HG02840 (cell line): ENCODE measurements around the gene MBLAC1.

Source experiments
- ATAC-seq: cut with Tn5 transposase; IDR thresholded peaks from one replicate; pipeline ENCODE4 v1.9.1; 2021; ENCODE audit warnings: mild to moderate bottlenecking, moderate library complexity, moderate number of reproducible peaks; ENCODE audit not compliant: unreplicated experiment, low FRiP score

The MBLAC1 gene, protein sequence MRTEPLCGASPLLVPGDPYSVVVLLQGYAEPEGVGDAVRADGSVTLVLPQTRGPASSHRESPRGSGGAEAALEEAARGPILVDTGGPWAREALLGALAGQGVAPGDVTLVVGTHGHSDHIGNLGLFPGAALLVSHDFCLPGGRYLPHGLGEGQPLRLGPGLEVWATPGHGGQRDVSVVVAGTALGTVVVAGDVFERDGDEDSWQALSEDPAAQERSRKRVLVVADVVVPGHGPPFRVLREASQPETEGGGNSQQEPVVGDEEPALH

DNA sequence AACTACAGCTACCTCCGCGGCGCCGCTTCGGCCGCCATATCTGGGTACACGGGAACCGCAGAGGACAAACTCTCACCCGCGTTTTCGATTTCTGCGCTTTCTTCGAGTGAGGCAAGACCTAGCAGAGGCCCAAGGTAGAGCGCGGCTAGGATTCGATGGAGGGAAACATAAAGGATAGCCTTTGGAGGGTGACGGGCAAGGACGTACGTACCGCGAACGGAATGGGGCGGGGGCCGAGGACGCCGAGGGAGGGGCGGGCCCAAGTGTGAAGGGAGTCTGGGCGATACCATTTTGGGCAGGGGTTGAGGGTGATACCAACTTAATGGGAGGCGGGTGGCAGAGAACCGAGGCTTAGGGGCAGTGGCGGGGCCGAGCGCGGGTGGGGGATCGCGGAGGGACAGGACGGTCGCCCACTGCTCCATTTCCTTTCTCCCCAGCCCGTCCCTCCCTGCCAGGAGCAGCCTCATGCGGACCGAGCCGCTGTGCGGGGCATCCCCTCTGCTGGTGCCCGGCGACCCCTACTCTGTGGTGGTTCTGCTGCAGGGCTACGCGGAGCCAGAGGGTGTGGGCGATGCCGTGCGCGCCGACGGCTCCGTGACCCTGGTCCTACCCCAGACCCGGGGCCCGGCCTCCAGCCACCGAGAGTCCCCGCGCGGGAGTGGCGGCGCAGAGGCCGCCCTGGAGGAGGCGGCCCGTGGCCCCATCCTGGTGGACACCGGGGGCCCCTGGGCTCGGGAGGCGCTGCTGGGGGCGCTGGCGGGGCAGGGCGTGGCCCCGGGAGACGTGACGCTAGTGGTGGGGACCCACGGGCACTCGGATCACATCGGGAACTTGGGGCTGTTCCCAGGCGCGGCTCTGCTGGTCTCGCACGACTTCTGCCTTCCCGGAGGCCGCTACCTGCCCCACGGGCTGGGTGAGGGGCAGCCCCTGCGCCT is at the start of gene MBLAC1:
Gene MBLAC1, plus strand, starts transcription at position 37 of the 935 bp plus-strand sequence. Its CDS starts 429 bp downstream, at position 466.
- peak; percentile 66 for ATAC-seq

- ATAC-seq, result no peak
Measured at GRCh38 chr7:100077205-100077604, 49.6 kb upstream of the MBLAC1 start.

- ATAC-seq, result no peak
Measured at GRCh38 chr7:100079024-100079560, 47.7 kb upstream of the MBLAC1 start.

GRCh38 chr7:100080907-100081534 is 45.7 kb upstream of the MBLAC1 start:
- ATAC-seq, result no peak

DNA sequence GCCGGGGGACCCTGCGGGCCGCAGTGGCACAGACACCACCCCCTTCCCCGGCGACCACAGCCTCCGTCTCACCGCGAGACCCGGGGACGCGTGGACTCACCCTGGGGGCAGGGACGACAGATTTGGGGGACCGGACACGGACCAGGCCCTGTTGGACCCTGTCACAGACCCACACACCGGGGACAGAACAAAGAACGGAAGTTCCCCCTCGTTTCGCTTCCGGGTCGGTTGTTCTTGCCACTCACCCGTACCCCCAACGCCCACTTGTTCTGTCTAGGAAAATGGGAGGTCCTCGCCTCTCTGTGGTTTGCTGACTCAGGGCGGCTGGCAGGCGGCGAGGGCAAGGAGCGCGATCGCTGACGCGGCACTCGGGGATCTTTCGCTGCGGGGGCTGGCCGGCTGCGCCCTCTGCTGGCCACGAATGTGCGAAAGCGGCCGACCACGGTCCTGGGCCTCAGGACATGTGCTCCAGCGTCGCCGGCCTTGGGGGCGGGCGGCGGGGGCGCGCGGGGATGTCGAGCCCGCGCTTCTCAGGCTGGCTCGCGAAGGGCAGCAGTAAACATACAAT is 45.1 kb upstream of the MBLAC1 start, which contains the start of gene ZNF3:
Gene ZNF3, minus strand, starts transcription at position 189 of the 568 bp plus-strand sequence. CDS start 4,366 bp downstream, outside the sequence.
- ATAC-seq, result peak; percentile 83

- ATAC-seq, result no peak
Measured at GRCh38 chr7:100082978-100083377, 43.8 kb upstream of the MBLAC1 start.

DNA sequence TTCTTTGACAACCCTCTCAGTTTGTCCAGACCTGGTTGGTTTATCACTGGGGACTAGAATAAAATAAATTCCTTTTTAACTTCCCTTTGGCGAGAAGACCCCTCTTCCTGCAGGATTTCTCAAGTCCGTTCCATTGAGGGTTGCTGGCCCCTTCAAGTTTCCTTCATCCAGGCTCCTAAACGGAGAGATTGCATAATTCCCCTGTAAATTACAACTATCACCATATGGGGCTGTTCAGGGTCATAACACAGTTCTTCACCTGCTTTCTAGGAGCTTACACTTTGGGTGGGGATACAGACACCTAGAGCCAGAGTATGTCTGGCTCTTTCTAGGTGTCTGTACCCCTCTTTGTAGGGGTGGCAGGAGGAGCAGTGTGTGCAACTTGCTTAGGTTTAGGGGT is 41.3 kb upstream of the MBLAC1 start:
- ATAC-seq, result no peak

DNA sequence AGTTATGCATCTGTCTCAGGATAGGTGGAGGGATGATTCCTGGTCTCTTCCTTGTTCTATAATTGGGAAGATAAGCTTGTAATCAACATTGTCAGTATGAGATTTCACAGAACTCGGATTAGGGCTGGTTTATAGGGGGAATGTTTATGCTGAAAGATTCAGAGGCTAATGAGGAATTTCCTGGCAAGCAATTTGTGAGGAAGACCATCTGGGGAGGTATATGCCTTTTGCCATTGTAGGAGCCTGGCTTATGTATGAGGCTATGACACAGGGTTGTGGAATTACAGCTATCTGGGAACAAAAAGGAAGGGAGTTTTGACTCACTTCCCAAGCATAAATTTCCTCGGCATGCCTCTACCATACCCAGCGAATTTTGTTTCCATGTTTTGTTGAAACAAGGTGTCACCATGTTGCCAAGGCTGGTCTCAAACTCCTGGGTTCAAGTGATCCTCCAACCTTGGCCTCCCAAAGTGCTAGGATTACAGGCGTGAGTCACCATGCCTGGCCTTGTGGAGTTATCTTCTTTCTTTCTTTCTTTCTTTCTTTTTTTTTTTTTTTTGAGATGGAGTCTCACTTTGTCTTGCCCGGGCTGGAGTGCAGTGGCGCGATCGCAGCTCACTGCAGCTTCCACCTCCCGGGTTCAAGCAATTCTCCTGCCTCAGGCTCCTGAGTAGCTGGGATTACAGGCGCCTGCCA is 39.6 kb upstream of the MBLAC1 start:
- no peak for ATAC-seq

- ATAC-seq, result no peak
Measured at GRCh38 chr7:100088095-100088620, 38.6 kb upstream of the MBLAC1 start.

DNA sequence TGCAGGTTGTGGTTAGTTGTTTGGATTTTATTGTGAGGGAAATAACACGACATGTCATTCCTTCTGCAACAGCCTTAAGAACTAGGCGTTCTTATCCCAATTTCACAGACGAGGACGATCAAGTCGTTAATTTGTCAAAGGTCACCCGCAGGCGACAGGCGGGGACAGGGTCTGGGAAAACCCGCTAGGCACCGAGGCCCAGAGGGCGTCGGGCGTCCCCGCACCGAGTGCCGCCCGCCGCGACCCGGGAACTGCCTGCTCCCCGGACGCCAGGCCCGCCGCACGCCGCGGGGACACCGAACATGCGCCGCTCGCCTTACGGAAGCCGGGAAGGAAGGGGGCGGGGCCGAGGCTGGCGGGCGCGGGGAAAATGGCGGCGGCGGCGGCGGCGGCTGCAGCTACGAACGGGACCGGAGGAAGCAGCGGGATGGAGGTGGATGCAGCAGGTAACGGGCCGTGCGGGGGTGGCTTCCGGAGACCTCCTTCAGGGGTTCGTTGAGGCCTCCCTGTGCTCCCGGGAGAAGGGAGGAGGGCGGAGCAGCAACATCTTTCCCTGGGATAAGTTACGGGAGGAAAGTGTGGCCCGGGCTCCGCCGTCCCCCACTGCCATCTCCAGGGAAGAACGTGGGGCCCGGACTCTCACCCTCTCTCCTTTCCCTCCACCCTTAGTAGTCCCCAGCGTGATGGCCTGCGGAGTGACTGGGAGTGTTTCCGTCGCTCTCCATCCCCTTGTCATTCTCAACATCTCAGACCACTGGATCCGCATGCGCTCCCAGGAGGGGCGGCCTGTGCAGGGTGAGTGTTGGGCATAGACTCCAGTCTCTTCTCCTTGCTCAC is 37.9 kb upstream of the MBLAC1 start, which contains the start of gene COPS6:
Gene COPS6, plus strand, starts transcription at position 349 of the 837 bp plus-strand sequence. Its CDS starts 22 bp downstream, at position 371.
- no peak for ATAC-seq

GRCh38 chr7:100089458-100090196 is 37.1 kb upstream of the MBLAC1 start:
- no peak for ATAC-seq

DNA sequence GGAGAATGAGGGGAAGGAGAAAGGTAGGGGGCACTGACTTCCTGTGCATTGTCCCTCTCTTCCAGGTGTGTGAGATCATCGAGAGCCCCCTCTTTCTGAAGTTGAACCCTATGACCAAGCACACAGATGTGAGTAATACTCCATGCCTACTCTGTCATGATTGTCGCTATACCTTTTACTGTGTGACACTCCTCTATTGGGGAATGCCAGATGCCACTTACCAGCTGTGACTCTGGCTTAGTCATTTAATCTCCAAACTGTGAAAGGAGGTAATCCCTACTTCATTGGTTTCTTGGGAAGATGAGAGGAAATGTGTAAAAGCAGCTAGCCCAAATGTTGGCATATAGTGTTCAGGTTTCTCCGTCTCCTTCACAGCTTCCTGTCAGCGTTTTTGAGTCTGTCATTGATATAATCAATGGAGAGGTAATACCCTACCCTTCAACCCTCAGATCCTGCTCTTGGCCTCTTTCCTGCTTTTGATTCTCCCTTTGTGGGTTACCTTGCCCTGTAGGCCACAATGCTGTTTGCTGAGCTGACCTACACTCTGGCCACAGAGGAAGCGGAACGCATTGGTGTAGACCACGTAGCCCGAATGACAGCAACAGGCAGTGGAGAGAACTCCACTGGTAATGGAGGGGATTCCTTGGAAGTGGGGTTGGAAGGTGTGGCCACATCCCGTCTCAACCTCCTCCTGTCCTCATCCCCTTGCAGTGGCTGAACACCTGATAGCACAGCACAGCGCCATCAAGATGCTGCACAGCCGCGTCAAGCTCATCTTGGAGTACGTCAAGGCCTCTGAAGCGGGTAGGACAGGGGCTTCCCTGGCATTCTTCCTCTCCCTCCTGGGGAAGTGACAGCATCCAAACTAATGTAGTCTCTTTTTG is 36.0 kb upstream of the MBLAC1 start:
- ATAC-seq, result no peak

- ATAC-seq, result no peak
Measured at GRCh38 chr7:100091411-100092181, 35.2 kb upstream of the MBLAC1 start.

DNA sequence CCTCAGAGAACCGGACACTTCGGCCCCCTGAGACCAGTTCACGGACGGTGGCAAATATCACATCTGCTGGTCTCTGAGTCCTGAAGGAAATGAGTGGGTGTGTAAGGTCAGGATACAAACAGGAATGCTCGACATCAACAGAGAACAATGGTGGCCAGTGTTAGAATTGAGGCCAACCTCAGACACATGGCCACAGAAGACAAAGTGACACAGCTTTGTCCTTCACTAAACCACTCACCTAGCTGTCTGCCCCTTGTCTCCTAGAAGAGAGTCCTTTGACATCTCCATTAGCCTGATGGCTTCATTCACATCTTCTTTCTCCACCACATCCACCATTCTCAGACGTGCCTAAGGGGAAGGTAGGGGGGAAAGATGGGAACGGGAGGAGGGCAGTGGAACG is 33.7 kb upstream of the MBLAC1 start:
- ATAC-seq, result no peak

- no peak for ATAC-seq
Measured at GRCh38 chr7:100093498-100093897, 33.3 kb upstream of the MBLAC1 start.

DNA sequence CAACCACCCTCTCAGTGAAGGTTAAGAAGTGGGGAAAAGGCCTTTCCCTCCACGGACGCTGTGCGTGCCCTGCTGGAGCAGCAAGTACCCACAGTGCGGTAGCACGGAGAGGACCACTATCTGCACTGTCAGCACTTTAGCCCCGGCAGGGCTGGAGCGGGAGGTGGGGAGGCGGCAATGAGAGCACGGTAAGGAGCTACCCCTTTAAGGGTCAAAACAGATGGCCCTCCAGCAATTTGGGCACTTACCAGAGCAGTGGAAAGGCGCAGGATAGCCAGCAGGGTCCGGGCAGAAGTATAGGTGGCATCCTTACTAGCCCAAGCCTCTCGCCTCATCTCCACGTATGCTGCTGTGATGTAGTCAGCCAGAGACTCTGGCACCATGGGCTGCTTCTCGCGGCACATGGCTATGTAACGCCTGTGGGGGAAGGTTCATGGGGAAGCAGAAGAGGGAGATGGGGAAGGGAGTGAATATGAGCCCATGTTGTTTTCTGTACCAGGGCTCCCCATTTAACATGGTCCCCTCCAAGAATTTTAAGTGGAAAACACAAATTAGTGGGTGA is 32.8 kb upstream of the MBLAC1 start:
- ATAC-seq, result no peak
